T-helper 1 cell (primary cell): ENCODE results near the gene ACAD10.
"Not testable (repeated sequence)": the region's sequence is repeated elsewhere in the genome, so short reads cannot be mapped to it uniquely, and the experiment has no call there.

Experiments
- DNase-seq, 5 donors: peaks; one replicate each; pipeline ENCODE4 v3.0.0-alpha.2; 2012 to 2020

The ACAD10 gene

DNA sequence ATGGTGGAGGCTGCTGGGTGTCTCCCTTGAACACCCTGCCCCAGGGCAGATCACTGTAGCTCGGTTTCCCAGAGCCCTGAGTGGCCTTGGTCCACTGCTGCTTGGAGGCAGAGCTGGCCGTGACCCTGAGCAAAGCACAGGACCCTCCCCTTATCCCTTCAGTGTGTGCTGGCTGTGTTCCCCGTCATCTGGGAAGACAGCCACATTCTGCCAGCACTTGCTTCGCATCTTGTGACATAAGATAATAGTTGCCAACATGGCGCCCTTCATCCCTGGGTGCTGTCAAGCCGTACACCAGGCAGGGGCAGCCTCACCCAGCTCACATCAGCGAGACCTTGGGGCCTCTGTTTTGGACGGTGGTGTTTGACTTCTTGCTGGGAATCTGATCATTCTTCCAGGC is 68.8 kb downstream of the ACAD10 start:
- DNase-seq: no peak

DNA sequence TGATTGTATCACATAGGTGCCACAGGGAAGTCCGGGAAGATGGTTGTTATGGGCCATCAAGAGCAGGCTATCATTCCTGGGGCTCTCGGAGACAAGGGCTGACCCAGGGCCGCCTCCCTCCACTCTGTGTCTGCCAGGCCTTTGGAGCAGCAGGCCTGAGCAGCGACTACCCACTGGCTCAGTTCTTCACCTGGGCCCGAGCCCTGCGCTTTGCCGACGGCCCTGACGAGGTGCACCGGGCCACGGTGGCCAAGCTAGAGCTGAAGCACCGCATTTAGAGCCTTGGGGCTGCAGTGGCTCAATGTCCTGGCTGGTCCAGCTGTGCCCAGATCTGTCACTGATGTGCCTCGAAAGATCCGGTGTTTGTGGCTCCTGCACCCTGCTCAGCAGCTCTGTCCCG is 70.3 kb downstream of the ACAD10 start:
- no peak for DNase-seq

DNA sequence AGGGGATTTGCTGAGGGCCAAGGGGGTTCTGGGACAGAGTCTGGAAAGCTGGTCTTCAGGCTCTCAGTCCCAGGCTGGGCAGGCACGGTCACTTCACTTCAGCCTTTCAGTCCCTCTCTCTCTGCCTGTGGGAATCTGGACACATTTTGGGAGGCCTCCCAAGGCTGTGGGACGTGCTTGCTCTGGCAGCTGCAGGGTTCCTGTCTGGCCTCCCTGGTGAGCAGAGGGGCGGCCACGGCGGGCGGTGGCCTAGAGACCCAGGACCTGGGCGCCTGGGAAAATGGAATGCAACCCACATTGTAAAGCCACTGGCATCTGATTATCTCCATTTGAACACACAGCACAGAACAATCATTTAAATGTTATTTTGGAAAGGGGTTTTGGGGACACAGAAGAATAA is 70.8 kb downstream of the ACAD10 start:
- DNase-seq: no peak

DNA sequence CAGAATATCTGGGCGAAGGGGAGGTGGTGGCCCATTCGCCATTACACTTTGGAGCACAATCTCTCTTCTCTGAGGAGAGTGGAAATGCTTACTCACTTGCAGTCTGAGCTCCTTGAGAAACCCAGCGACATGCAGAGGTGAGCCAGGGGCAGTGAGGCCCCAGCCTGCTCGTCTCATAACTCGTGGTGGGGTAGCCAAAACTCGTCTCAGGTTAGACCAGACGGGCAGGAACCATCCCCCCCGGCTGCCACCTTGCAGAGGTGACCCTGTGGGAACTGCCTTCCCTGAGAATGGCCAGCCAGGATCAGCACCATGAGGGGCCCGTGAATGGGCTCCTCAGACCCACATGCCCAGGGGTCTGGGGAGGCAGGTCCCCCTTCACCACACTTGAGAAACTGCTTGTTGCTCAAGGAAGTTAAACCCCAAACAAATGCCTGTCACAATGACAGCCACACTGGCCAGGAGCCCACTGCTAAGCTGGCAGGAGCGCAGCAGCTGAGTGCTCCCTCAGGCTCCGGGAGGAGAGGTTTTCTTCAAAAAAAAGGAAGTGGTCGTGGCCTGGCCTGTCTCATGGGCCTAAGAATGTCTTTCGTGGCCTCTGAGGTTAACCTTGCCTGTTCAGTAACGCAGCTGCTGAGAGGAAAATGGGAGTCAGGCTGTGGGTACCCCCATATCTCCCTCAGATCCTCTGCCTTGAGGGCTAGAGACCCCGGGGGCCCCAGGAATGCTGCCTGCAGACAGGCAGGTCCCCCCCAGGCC is 71.7 kb downstream of the ACAD10 start:
- DNase-seq: no peak

DNA sequence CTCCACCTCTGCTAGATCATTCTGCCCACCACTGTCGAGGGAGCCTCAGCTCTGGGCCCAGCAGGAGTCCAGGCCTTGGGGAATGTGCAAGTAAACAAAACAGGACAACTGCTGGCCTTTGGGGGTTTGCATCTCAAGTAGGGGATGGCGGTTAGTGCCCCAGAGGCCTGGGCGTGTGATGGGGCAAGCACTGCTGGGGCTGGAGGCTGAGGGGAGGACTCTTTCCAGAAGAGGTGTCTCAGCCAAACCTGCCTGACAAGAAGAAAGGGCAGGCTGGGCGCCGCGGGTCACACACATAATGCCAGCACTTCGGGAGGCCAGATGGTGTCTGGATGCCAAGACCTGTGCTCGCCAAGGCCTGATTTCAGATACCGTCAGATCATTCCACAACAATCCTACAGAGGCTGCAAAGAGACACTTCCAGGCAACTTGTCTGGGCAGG is 72.3 kb downstream of the ACAD10 start:
- no peak for DNase-seq

DNA sequence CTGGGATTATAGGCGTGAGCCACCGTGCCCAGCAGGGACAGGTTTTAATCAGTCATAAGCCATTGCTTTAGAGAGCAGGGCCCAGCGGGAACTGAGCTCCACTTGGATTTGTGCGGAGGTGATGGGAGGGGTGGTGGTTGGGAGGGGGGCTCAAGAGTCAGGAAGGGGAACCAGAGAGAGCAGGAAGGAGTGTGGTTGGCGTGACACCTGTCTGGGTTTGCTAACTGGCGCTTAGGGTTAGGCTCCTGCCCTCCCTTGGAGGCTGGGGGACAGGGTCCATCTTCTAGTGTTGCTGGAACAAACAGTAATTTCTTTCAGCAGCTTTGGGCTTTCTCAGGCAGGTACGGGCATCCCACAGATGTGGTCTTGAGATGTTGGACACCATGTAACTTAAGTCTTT is 73.4 kb downstream of the ACAD10 start:
- DNase-seq: no peak

DNA sequence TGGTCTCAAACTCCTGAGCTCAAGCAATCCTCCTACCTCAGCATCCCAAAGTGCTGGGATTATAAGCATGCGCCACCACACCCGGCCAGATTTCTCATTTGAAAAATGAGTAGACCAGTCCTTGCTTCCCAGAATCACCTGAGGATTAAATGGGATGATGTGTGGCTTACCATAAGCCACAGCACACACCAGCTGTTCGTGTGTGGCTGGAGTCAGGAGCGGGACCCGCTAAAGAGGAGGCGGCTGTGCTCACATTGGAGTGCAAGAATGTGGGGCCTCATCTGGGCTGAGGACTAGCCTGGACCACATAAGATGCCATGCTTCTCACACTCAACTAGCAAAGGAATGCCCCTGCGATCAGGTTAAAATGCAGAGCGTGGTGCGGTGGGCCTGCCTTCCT is 74.1 kb downstream of the ACAD10 start:
- DNase-seq: no peak

DNA sequence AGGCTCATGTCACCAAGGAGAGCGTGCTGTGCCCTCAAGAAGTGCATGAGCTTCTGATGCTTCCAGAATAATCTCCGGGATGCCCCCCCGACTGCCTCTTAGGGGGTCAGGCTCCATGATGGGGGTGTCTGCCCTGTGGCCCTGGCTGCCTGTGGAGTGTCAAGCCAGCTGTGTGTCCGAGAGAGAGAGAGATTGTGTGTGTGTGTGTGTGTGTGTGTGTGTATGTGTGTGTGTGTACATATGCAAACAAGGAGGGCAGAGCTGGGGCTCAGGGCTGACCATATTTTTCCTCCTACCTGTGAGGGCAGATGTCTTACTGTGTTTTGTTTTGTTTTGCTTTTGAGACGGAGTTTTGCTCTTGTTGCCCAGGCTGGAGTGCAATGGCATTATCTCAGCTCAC is 75.2 kb downstream of the ACAD10 start:
- DNase-seq: no peak

DNA sequence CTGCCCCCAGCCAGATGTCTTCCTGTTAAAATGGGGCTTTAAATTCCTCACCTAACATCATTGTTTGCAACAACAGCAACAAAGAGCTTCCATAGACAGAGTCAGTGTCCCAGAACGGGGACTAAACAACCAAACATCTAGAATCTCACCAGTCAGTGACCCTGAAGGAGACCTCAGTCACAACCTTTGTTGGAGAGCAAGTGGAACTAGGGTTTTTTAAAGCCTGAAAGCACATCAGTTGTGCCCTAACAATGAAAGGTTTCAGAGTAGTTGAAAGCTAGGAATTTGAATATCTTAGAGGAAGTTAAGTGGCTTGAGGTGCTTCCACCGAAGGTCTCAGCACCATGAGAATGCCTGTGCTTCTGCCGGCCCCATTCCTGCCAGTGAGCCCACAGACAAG is 75.9 kb downstream of the ACAD10 start:
- no peak for DNase-seq

DNA sequence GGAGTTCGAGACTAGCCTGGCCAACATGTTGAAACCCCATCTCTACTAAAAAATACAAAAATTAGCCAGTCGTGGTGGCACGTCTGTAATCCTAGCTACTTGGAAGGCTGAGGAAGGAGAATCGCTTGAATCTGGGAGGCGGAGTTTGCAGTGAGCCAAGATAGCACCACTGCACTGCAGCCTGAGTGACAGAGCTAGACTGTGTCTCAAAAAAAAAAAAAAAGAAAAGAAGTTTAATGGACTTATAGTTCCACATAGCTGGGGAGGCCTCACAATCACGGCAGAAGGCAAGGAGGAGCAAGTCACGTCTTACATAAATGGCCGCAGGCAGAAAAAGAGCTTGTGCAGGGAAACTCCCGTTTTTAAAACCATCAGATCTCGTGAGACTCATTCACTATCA is 77.7 kb downstream of the ACAD10 start:
- not testable (repeated sequence) for DNase-seq

DNA sequence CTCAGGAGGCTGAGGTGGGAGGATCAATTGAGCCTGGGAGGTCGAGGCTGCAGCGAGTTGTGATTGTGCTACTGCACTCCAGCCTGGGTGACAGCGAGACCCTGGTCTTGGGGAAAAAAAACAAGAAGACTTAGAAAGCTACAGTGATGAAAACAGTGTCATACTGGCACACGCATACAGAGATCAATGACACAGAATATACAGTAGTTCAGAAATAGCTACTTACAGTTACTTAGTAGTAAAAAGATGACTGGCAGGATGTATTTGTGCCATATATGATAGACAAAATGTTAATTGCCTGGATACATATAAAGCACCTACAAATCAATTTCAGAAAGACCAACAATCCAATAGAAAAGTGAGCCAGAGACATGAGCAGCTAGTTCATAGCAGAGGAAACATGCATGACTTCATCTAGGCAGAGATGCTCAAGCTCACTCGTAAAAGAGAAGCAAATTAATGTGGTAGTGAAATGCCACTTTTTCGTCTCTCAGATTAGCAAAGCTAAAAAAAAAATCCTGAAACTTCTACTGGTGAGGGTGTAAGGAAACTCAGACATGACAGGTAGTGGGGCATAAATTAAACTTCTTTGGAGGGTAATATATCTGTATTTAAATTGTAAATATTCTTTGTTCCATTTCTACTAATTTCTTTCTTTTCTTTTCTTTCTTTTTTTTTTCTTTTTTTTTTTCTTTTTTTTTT is 78.4 kb downstream of the ACAD10 start:
- DNase-seq: no peak

DNA sequence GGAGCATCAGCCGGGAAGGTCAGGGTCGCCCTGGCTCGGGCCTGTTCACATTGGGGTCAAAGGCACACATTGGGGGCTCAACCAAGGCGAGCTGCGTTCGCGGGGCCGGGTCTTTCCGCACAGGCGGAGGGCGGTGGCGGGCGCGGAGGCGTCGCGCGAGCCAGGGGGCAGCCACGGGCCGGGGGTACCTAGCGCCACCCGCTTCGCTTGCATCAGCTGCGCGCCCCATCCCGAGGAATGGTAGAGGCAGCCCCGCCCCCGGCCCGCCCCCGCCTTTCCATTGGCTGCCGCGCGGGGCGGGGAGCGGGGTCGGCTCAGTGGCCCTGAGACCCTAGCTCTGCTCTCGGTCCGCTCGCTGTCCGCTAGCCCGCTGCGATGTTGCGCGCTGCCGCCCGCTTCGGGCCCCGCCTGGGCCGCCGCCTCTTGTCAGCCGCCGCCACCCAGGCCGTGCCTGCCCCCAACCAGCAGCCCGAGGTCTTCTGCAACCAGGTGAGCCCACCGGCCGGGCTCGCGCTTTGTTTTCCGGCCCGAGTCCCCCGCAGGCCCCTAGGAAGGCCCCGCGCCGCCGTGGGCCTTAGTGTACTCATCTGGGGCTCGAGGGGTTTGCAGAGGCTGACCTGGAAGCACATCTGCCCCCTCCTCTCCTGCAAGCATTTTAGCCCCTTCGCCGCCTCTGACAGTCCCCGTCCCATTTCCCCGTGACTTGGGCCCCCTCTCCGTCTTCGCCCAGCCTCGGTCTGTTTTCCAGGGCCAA is 80.9 kb downstream of the ACAD10 start, which contains the start of gene ALDH2:
Gene ALDH2 (plus strand): TSS at position 326 of the 754 bp plus-strand sequence. CDS start 50 bp downstream, at position 376.
- DNase-seq: peak in 3 of 5 donors; percentile 3 to 34 (median 14)

DNA sequence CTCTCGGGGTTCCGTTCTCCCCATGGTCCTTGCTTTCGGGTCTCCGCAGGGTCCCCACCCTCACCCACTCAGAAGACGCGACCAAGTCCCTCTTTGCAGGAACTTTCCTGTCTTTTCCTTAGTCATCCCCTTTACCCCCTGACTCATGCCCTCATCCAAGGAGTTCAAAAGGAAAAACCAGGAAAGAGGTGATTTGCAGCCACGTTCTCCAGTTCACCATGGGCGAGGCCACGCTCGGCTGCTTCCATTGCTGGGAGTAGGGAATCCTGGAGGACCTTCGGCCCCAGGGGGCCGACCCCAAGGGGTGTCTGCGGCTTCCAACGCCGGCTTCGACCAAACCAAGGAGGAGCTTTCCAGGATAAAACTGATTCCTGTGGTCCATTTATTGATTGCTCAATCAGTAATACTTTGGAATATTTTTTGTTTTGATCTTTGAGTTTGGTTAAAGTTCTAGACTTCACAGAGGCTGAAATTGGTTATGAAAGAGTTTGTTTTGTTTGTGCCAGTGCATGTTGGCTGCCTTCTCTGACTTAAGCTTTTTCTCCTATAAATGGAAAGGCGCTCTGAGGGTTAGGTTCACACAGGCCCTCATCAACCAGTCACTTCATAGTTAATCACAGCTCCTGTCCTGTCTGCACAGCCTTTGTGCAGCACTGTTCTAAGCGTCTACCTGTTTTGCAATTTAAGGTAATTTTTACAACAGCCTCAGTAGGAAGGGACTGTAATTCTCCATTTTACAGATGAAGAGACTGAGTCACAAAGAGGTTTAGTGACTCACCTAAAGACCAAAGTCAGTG is 81.7 kb downstream of the ACAD10 start:
- DNase-seq: no peak

DNA sequence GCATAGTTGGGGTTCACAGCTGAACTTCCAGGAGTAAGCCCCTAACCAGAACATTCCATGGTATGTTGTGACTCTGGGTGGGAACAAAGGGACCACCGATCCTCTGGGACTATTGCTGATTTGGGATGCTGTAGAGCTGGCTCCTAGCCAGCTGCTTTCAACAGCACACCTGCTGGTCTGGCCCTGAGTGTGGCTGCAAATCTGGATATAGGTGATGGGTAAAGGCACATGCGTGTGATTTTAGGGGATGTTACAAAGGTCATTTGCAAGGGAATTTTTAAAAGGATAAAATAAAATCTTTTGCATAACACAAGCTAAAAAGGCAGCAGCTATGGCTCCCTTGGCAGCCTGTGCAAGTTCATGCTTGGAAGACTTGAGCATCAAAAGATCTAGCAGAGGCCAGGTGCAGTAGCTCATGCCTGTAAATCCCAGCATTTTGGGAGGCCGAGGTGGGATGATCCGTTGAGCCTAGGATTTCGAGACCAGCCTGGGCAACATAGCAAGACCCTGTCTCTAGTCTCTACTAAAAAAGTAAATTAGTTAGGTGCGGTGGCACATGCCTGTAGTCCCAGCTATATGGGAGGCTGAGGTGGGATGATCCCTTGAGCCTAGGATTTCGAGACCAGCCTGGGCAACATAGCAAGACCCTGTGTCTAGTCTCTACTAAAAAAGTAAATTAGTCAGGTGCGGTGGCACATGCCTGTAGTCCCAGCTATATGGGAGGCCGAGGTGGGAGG is 82.5 kb downstream of the ACAD10 start:
- no peak for DNase-seq

DNA sequence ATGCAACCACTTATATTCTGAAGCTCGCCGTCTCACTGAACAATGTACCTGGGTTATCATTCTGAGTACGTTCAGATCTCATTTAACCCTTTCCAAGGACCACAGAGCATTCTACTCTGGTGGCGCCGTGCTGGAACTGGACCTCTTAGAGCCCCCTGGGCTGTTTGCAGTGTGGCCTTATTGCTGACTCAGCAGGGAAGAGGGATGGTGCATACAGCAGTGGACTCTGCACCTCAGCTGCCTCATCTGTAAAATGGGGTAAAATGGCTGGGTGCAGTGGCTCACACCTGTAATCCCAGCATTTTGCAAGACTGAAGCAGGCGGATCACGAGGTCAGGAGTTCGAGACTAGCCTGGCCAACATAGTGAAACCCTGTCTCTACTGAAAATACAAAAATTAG is 83.7 kb downstream of the ACAD10 start:
- DNase-seq: no peak

DNA sequence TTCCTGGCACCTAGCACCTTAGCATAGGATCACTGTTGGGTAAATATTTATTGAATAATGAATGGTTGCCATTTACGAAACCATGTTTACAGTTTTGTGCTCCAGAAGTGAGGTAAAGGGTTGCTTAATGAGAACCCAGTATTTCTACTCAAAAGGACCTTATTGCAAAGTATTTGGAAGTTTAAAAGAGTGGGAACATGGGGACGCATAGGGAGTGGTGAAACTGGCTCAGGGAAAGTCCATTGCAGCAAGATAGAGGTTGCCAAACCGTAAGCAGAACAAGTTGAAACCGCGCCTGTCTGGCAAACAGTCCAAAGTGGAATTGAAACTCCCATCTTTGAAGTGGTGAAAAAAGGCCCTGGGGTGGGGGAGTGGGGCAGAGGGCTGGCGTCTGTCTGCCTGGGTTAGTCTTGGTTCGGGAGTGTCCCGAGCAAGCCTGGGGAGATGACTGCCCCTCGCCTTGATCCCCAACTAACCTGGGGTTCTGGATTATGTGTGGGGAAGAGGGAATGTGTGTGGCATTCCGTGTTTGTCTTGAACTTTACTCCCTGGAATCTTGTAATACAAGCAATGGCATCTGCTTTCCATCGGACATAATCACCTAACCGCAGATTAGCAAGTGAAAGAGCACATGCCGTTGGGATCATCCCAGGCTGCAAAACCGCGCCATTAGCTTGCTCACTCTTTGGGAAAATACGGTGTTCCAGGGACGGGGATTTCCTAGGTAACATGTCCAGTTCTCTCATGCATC is 88.1 kb downstream of the ACAD10 start:
- no peak for DNase-seq

DNA sequence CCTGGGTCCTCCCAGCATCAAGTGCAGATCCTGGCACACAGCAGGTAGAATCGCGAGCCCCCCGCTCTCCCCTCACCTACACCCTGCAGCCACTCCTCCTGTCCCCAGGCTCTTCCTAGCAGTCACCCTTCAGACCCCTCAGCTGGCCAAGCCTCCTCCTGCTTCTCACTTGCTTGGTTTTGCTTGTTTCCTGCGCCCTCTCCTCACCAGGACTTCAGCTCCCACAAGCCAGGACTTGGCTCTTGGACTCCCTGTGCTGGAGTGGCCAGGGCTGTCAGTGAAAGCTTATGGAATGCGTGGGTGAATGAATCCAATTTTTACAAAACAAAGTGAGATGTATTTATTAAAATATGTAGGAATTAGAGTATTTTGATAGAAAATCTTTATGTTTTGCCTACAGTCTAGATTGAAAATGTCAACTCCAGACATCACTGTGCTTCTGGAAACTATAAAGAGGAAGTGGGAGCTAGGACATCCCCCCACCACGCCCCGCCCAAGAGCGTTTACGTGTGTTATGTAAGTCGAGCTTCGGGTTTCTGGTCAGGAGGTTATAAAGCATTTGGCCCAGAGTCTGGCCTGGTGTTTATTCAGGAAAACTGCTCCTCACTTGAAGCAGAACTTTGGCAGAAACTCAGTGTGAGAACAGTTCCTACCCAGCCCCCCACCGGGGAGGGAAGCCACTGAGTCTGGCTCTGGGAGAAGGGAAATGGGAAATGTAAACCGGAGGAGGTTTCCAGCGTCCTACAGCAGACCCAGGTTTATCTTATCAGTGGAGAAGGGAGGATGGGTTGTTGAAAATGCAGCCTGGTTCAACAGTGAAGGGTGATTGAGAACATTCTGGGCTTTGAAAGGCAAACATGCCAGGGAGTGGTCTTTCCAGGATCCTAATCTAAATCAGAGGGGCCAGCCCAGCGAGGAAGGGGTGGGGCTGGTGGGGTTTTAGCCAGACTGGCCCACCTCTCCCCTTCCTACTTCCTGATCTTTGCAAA is 89.6 kb downstream of the ACAD10 start:
- DNase-seq: no peak

DNA sequence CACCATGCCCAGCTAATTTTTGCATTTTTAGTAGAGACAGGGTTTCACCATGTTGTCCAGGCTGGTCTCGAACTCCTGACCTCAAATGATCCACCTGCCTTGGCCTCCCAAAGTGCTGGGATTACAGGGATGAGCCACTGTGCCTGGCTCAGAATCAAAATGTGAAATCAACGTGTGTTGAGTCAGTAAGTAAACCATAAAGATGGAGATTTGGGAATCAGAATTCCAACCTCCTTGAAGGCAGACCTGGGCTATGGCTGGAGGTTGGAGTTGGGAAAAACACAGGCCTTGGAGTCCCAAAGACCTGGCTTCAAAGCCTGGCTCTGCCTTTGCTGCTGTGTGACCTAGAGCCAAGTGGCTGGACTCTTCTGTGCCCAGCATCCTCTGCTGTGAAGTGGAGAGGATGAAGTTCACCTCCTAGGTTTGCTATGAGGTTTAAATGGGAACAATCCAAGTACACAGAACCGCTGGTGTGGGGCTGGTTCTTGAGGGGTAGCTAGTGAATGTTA is 91.0 kb downstream of the ACAD10 start:
- no peak for DNase-seq

DNA sequence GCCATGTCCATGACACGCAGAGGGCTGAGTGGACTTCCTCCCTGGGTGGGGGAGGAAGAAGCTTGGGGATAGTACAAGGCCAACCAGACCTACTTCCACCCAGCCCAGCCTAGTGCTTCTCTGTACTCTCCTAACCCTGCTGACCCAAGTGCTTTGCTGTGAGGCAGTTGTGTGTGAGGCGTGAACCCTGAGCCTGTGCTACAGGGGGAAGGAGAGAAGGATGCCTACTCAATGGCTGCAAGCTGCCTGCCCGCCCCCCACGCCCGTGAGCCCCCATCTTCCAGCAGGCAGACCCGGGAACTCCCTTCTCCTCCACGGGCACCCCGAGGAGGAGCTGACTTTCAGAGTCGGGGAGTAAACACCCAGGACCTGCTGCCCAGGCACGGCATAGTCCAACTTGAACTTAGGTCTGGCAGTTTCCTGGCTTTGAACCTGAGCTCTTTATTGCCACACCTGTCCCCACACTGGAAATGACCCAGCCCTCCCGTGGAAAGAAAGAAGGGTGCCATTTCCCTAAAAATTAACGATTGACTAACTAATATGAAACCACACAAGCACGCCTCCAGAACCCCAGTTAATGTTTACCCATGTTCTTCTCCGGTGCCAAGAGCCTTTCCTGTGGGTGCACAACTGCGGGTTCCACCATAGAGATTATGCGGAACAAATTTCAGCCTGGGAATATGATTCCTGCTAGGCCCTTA is 91.6 kb downstream of the ACAD10 start:
- no peak for DNase-seq
